Urinary bladder (tissue), 4 donors: ENCODE measurements around the gene AMT. TPM values are rescaled to one million over a fixed set of nuclear protein-coding genes. Genes with fewer than 3 reads are reported as not detected.

ENCODE experiments used
- DNase-seq: peaks from one replicate; pipeline ENCODE4 v3.0.0-alpha.2; 2015; ENCODE audit errors: extremely low spot score
- H3K27ac ChIP-seq: one replicate; pipeline ENCODE4 v1.5.1; 2013; ENCODE audit warnings: low read depth, mild to moderate bottlenecking, moderate library complexity
- H3K36me3 ChIP-seq: one replicate; pipeline ENCODE4 v1.6.1; 2013; ENCODE audit warnings: mild to moderate bottlenecking, moderate library complexity; ENCODE audit not compliant: insufficient read depth
- H3K4me1 ChIP-seq: one replicate; pipeline ENCODE4 v1.6.1; 2013; ENCODE audit warnings: mild to moderate bottlenecking, moderate library complexity; ENCODE audit not compliant: insufficient read depth
- H3K4me3 ChIP-seq: one replicate; pipeline ENCODE4 v1.5.1; 2013; ENCODE audit warnings: low read depth, low read length
- WGBS: extraction: QIAGEN DNeasy Blood & Tissue Kit; methylation state at CpG from one replicate; pipeline ENCODE4 v1.1.7; 2013; 5-methylcytosine and 5-hydroxymethylcytosine counted together
- polyA plus RNA-seq: library from polyadenylated mRNA; stranded (reverse); fragments of 200-250 nt; gene quantifications from one replicate; pipeline ENCODE4 v1.2.3, GENCODE V29; 2013
- total RNA-seq: library from RNA; depleted of rRNA; stranded (reverse); fragments of >200 nt; gene quantifications from one replicate; pipeline ENCODE4 v1.2.3, GENCODE V29; 2014
- donor health status: healthy with polysubstance abuse.
- donor health status: healthy.

Gene AMT
- total and polyA plus RNA-seq, 2 donors: 6.7 to 9.7 TPM

GRCh38 chr3:49454898-49455681 is 32.8 kb upstream of the AMT start:
- Histone ChIP-seq H3K4me1 (no peaks in the 10 kb centered on the region), H3K4me3 (no peak overlapping the region), H3K36me3 (no peaks in the 10 kb centered on the region), H3K27ac (no peak overlapping the region)
- WGBS: 49% methylated on average over 3 of the region's 3 CpGs
- no peak for DNase-seq

GRCh38 chr3:49454458-49454857 is 32.2 kb upstream of the AMT start:
- no peak overlapping the region for H3K4me3 ChIP-seq
- no peak for DNase-seq
- no peaks in the 10 kb centered on the region for H3K4me1 ChIP-seq
- H3K36me3 ChIP-seq: no peaks in the 10 kb centered on the region
- H3K27ac ChIP-seq: no peak overlapping the region
- 65% methylated on average over 2 of the region's 2 CpGs for WGBS

- no peak overlapping the region for H3K4me3 ChIP-seq
- WGBS: 96% methylated on average over 4 of the region's 4 CpGs
- no peaks in the 10 kb centered on the region for H3K36me3 ChIP-seq
- no peak overlapping the region for H3K27ac ChIP-seq
- H3K4me1 ChIP-seq: no peaks in the 10 kb centered on the region
- DNase-seq: no peak
These were observed 31.3 kb upstream of the AMT start for GRCh38 chr3:49453621-49454020.

- DNase-seq: no peak
- Histone ChIP-seq H3K4me3 (no peak overlapping the region), H3K27ac (no peak overlapping the region), H3K4me1 (no peaks in the 10 kb centered on the region), H3K36me3 (no peaks in the 10 kb centered on the region)
- 91% methylated on average over 5 of the region's 5 CpGs for WGBS
These were observed 23.1 kb upstream of the AMT start for GRCh38 chr3:49445391-49445790.

GRCh38 chr3:49434731-49435130 is 12.5 kb upstream of the AMT start:
- Histone ChIP-seq H3K4me1 (no peaks in the 10 kb centered on the region), H3K36me3 (no peaks in the 10 kb centered on the region), H3K27ac (no peak overlapping the region), H3K4me3 (no peak overlapping the region)
- no peak for DNase-seq
- 81% methylated on average over 5 of the region's 5 CpGs for WGBS

- Histone ChIP-seq H3K4me3 (peak overlapping the region; percentile 60), H3K27ac (peak overlapping the region; percentile 53), H3K4me1 (no peaks in the 10 kb centered on the region), H3K36me3 (no peaks in the 10 kb centered on the region)
- DNase-seq: no peak
- 3% methylated on average over 9 of the region's 9 CpGs for WGBS
These were observed 6.4 kb upstream of the AMT start for GRCh38 chr3:49428752-49429080.

GRCh38 chr3:49427586-49427985 is 5.3 kb upstream of the AMT start:
- Histone ChIP-seq H3K36me3 (no peaks in the 10 kb centered on the region), H3K4me1 (no peaks in the 10 kb centered on the region), H3K4me3 (no peak overlapping the region), H3K27ac (no peak overlapping the region)
- WGBS: 94% methylated on average over 2 of the region's 2 CpGs
- no peak for DNase-seq

- H3K27ac ChIP-seq: no peak overlapping the region
- H3K36me3 ChIP-seq: no peaks in the 10 kb centered on the region
- peaks cover 4% of the 10 kb centered on the region for H3K4me1 ChIP-seq
- no peak overlapping the region for H3K4me3 ChIP-seq
- 93% methylated on average over 6 of the region's 6 CpGs for WGBS
- no peak for DNase-seq
These were observed 2.5 kb upstream of the AMT start for GRCh38 chr3:49424816-49425215.

- 22% methylated on average over 14 of the region's 14 CpGs for WGBS
- H3K4me3 ChIP-seq: peak overlapping the region; percentile 33
- H3K4me1 ChIP-seq: peaks cover 4% of the 10 kb centered on the region
- DNase-seq: no peak
- no peak overlapping the region for H3K27ac ChIP-seq
- no peaks in the 10 kb centered on the region for H3K36me3 ChIP-seq
These were observed 339 bp downstream of the AMT start for GRCh38 chr3:49421890-49422378.

GRCh38 chr3:49417516-49418120 is 4.7 kb downstream of the AMT start:
- H3K4me3 ChIP-seq: no peak overlapping the region
- no peak overlapping the region for H3K27ac ChIP-seq
- peaks cover 6% of the 10 kb centered on the region for H3K4me1 ChIP-seq
- no peak for DNase-seq
- H3K36me3 ChIP-seq: no peaks in the 10 kb centered on the region
- WGBS: 88% methylated on average over 13 of the region's 13 CpGs

- DNase-seq: no peak
- Histone ChIP-seq H3K4me3 (no peak overlapping the region), H3K36me3 (no peaks in the 10 kb centered on the region), H3K27ac (no peak overlapping the region), H3K4me1 (peaks cover 5% of the 10 kb centered on the region)
- 86% methylated on average over 2 of the region's 2 CpGs for WGBS
These were observed 5.4 kb downstream of the AMT start for GRCh38 chr3:49416867-49417266.

- H3K4me3 ChIP-seq: no peak overlapping the region
- H3K36me3 ChIP-seq: no peaks in the 10 kb centered on the region
- 41% methylated on average over 4 of the region's 4 CpGs for WGBS
- H3K27ac ChIP-seq: no peak overlapping the region
- peaks cover 2% of the 10 kb centered on the region for H3K4me1 ChIP-seq
- DNase-seq: no peak
These were observed 6.2 kb downstream of the AMT start for GRCh38 chr3:49415931-49416601.

GRCh38 chr3:49414753-49415152 is 7.5 kb downstream of the AMT start:
- Histone ChIP-seq H3K36me3 (no peaks in the 10 kb centered on the region), H3K27ac (no peak overlapping the region), H3K4me3 (no peak overlapping the region), H3K4me1 (peaks cover 2% of the 10 kb centered on the region)
- DNase-seq: no peak
- WGBS: 89% methylated on average over 2 of the region's 2 CpGs

GRCh38 chr3:49413338-49413734 is 8.9 kb downstream of the AMT start:
- no peak for DNase-seq
- Histone ChIP-seq H3K27ac (no peak overlapping the region), H3K4me3 (no peak overlapping the region), H3K36me3 (no peaks in the 10 kb centered on the region), H3K4me1 (peaks cover 2% of the 10 kb centered on the region)
- 85% methylated on average over 6 of the region's 6 CpGs for WGBS
